NCI-H2196 treated with DMSO at 0.1 percent for 48 hours (cell line): Measurements from ENCODE around the gene IRGC.

ENCODE experiments used
- DNase-seq: peaks from one replicate; lab custom pipeline; 2025; ENCODE audit not compliant: unreplicated experiment; lab: John Stamatoyannopoulos, UW

Gene IRGC

GRCh38 chr19:43690890-43691289 lies 25.0 kb upstream of the IRGC start:
- DNase-seq, result no peak

GRCh38 chr19:43691755-43692154 lies 24.1 kb upstream of the IRGC start:
- no peak for DNase-seq

GRCh38 chr19:43692385-43692784 lies 23.5 kb upstream of the IRGC start:
- DNase-seq, result no peak

- no peak for DNase-seq
Measured at GRCh38 chr19:43692877-43693276, 23.0 kb upstream of the IRGC start.

- DNase-seq, result no peak
Measured at GRCh38 chr19:43694553-43694952, 21.3 kb upstream of the IRGC start.

GRCh38 chr19:43695985-43696704 lies 19.7 kb upstream of the IRGC start:
- no peak for DNase-seq

GRCh38 chr19:43697295-43697694 lies 18.6 kb upstream of the IRGC start:
- DNase-seq, result no peak

GRCh38 chr19:43699506-43700394 lies 16.1 kb upstream of the IRGC start:
- DNase-seq, result no peak

GRCh38 chr19:43700395-43701000 lies 15.4 kb upstream of the IRGC start:
- DNase-seq, result no peak

- DNase-seq, result no peak
Measured at GRCh38 chr19:43704002-43704705, 11.7 kb upstream of the IRGC start.

GRCh38 chr19:43705729-43706128 lies 10.1 kb upstream of the IRGC start:
- DNase-seq, result no peak

GRCh38 chr19:43707158-43707712 lies 8.6 kb upstream of the IRGC start:
- DNase-seq, result no peak

GRCh38 chr19:43708716-43709115 lies 7.2 kb upstream of the IRGC start:
- no peak for DNase-seq

GRCh38 chr19:43711751-43712355 lies 4.0 kb upstream of the IRGC start:
- DNase-seq, result no peak

GRCh38 chr19:43713208-43713607 lies 2.7 kb upstream of the IRGC start:
- DNase-seq, result no peak

GRCh38 chr19:43718627-43719377 lies 2.9 kb downstream of the IRGC start:
- DNase-seq, result no peak

GRCh38 chr19:43719378-43719868 lies 3.5 kb downstream of the IRGC start:
- no peak for DNase-seq

GRCh38 chr19:43719918-43720317 lies 4.0 kb downstream of the IRGC start:
- no peak for DNase-seq

- DNase-seq, result no peak
Measured at GRCh38 chr19:43720936-43721335, 5.1 kb downstream of the IRGC start.
